HepG2 (cell line): ENCODE data around the gene NAT9. TPM values are rescaled to one million over a fixed set of nuclear protein-coding genes. Genes with fewer than 3 reads are reported as not detected.

Experiments used
- GLI4 ChIP-seq: sonication (generic); formaldehyde crosslinking; IDR thresholded peaks from 2 replicates; pipeline ENCODE4 v1.5.1; 2020; ENCODE audit warnings: missing genetic modification reagents, mild to moderate bottlenecking, moderate library complexity, borderline replicate concordance
- NCOR1 ChIP-seq: fragments of 200-600 bp; sonication (generic); IDR thresholded peaks from 2 replicates; pipeline ENCODE4 v1.7.0; 2017; ENCODE audit warnings: antibody characterized with exemption, low read length, borderline replicate concordance
- NPAS2 ChIP-seq: sonication (generic); formaldehyde crosslinking; IDR thresholded peaks from 2 replicates; pipeline ENCODE4 v1.8.0; 2022; ENCODE audit warnings: mild to moderate bottlenecking, missing genetic modification reagents, borderline replicate concordance
- ZNF761 ChIP-seq: sonication (generic); formaldehyde crosslinking; conservative IDR thresholded peaks from 2 replicates; pipeline ENCODE4 v1.4.0; 2020; ENCODE audit warnings: mild to moderate bottlenecking, missing genetic modification reagents
- ZSCAN12 ChIP-seq: sonication (generic); formaldehyde crosslinking; IDR thresholded peaks from 2 replicates; pipeline ENCODE4 v1.9.0; 2021; ENCODE audit warnings: mild to moderate bottlenecking, missing genetic modification reagents
- polyA plus RNA-seq, 8 experiments: library from polyadenylated mRNA; depleted of rRNA in 3 of 8; stranded (reverse) in 7 of 8; unstranded in 1 of 8; fragments of >200 nt; fragmentation: Illumina TruSeq in 4 of 8; extraction: Trizol in 4 of 8; gene quantifications; 2 replicates each; pipeline versions ENCODE4 v1.2.1 to v1.2.3, GENCODE V29; 2011 to 2016; ENCODE audit warnings: low read depth in 4 of 8, missing spikeins in 1 of 8, mixed read lengths in 1 of 8; ENCODE audit not compliant: insufficient read depth in 1 of 8
- total RNA-seq, 5 experiments: library from RNA; depleted of rRNA; stranded (reverse); fragments of >200 nt; fragmentation: Illumina TruSeq; extraction: Trizol; gene quantifications; 2 replicates each; pipeline ENCODE4 v1.2.3, GENCODE V29; 2016; ENCODE audit warnings: low read depth in 1 of 5
- TF ChIP-seq, protein P1 (sequence below): IDR thresholded peaks from 2 replicates; pipeline ENCODE4 v1.6.1; 2016; ENCODE audit warnings: control low read depth
- TF ChIP-seq, protein P2 (sequence below): sonication (generic); formaldehyde crosslinking; IDR thresholded peaks from 2 replicates; pipeline ENCODE4 v1.4.0; 2020; ENCODE audit warnings: mild to moderate bottlenecking, missing genetic modification reagents
- TF ChIP-seq, protein P3 (sequence below): IDR thresholded peaks from 2 replicates; pipeline ENCODE4 v1.6.1; 2016; ENCODE audit warnings: missing compliant biosample characterization, missing genetic modification reagents, borderline replicate concordance
- TF ChIP-seq, protein P4 (sequence below): sonication (generic); formaldehyde crosslinking; IDR thresholded peaks from 2 replicates; pipeline ENCODE4 v1.8.0; 2022; ENCODE audit warnings: missing genetic modification reagents, mild to moderate bottlenecking, borderline replicate concordance
- TF ChIP-seq, protein P5 (sequence below): sonication (generic); formaldehyde crosslinking; IDR thresholded peaks from 2 replicates; pipeline ENCODE4 v1.4.0; 2020; ENCODE audit warnings: missing genetic modification reagents, borderline replicate concordance

The NAT9 gene
- total and polyA plus RNA-seq, 2 of the 13 experiments (the other 11 are each of a cell fraction or from before 2014, with no cell fraction given), result 39.7 to 44.2 TPM

DNA sequence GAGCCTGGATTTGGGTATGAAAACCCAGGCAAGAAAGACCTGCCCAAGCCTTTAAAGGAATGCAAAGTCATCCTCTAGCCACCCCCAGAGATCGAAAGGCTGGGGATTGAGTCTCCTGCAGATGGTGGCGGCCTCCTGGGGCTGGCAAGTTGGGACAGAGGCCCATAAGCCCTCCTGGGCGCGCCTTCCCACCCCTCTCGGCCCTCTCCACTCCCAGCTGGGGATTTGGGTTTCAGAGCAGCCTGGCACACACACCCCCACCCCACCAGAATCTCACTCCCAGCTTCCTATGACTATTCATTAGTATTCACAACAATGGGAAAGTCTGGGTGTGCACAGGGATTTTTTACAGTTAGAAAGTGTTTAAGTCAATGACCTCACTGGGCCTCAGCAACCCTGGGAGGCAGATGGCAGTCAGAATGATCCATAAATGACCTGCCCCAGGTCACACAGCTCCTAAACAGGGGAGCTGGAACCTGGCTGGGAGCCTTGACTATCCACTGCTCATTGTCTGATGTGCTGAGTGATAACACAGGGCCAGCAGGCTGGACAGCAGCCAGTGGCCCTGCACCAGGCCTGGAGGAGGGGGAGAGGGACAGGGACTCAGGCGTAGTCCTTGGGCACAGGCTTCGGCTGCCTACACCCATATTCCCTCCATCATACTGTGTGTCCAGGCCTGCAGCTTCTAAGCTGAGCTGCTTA, 15.6 kb downstream of the NAT9 start (continued):
- TF ChIP-seq NCOR1 (no peak), GLI4 (CRISPR knock-in tag) (no peak), NPAS2 (CRISPR knock-in tag) (no peak), ZNF761 (CRISPR knock-in tag) (0 out of 2 replicates have a peak, but pooled peaks have one; percentile 24), ZSCAN12 (no peak)
- TF ChIP-seq, protein P1, sequence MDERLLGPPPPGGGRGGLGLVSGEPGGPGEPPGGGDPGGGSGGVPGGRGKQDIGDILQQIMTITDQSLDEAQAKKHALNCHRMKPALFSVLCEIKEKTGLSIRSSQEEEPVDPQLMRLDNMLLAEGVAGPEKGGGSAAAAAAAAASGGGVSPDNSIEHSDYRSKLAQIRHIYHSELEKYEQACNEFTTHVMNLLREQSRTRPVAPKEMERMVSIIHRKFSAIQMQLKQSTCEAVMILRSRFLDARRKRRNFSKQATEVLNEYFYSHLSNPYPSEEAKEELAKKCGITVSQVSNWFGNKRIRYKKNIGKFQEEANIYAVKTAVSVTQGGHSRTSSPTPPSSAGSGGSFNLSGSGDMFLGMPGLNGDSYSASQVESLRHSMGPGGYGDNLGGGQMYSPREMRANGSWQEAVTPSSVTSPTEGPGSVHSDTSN (CRISPR knock-in tag), result no peak
- TF ChIP-seq, protein P2, sequence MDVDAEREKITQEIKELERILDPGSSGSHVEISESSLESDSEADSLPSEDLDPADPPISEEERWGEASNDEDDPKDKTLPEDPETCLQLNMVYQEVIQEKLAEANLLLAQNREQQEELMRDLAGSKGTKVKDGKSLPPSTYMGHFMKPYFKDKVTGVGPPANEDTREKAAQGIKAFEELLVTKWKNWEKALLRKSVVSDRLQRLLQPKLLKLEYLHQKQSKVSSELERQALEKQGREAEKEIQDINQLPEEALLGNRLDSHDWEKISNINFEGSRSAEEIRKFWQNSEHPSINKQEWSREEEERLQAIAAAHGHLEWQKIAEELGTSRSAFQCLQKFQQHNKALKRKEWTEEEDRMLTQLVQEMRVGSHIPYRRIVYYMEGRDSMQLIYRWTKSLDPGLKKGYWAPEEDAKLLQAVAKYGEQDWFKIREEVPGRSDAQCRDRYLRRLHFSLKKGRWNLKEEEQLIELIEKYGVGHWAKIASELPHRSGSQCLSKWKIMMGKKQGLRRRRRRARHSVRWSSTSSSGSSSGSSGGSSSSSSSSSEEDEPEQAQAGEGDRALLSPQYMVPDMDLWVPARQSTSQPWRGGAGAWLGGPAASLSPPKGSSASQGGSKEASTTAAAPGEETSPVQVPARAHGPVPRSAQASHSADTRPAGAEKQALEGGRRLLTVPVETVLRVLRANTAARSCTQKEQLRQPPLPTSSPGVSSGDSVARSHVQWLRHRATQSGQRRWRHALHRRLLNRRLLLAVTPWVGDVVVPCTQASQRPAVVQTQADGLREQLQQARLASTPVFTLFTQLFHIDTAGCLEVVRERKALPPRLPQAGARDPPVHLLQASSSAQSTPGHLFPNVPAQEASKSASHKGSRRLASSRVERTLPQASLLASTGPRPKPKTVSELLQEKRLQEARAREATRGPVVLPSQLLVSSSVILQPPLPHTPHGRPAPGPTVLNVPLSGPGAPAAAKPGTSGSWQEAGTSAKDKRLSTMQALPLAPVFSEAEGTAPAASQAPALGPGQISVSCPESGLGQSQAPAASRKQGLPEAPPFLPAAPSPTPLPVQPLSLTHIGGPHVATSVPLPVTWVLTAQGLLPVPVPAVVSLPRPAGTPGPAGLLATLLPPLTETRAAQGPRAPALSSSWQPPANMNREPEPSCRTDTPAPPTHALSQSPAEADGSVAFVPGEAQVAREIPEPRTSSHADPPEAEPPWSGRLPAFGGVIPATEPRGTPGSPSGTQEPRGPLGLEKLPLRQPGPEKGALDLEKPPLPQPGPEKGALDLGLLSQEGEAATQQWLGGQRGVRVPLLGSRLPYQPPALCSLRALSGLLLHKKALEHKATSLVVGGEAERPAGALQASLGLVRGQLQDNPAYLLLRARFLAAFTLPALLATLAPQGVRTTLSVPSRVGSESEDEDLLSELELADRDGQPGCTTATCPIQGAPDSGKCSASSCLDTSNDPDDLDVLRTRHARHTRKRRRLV (CRISPR knock-in tag), result no peak
- TF ChIP-seq, protein P3, sequence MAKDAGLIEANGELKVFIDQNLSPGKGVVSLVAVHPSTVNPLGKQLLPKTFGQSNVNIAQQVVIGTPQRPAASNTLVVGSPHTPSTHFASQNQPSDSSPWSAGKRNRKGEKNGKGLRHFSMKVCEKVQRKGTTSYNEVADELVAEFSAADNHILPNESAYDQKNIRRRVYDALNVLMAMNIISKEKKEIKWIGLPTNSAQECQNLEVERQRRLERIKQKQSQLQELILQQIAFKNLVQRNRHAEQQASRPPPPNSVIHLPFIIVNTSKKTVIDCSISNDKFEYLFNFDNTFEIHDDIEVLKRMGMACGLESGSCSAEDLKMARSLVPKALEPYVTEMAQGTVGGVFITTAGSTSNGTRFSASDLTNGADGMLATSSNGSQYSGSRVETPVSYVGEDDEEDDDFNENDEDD (CRISPR knock-in tag), result no peak
- TF ChIP-seq, protein P4, sequence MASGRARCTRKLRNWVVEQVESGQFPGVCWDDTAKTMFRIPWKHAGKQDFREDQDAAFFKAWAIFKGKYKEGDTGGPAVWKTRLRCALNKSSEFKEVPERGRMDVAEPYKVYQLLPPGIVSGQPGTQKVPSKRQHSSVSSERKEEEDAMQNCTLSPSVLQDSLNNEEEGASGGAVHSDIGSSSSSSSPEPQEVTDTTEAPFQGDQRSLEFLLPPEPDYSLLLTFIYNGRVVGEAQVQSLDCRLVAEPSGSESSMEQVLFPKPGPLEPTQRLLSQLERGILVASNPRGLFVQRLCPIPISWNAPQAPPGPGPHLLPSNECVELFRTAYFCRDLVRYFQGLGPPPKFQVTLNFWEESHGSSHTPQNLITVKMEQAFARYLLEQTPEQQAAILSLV (CRISPR knock-in tag), result 0 out of 2 replicates have a peak, but pooled peaks have one; percentile 31
- TF ChIP-seq, protein P5, sequence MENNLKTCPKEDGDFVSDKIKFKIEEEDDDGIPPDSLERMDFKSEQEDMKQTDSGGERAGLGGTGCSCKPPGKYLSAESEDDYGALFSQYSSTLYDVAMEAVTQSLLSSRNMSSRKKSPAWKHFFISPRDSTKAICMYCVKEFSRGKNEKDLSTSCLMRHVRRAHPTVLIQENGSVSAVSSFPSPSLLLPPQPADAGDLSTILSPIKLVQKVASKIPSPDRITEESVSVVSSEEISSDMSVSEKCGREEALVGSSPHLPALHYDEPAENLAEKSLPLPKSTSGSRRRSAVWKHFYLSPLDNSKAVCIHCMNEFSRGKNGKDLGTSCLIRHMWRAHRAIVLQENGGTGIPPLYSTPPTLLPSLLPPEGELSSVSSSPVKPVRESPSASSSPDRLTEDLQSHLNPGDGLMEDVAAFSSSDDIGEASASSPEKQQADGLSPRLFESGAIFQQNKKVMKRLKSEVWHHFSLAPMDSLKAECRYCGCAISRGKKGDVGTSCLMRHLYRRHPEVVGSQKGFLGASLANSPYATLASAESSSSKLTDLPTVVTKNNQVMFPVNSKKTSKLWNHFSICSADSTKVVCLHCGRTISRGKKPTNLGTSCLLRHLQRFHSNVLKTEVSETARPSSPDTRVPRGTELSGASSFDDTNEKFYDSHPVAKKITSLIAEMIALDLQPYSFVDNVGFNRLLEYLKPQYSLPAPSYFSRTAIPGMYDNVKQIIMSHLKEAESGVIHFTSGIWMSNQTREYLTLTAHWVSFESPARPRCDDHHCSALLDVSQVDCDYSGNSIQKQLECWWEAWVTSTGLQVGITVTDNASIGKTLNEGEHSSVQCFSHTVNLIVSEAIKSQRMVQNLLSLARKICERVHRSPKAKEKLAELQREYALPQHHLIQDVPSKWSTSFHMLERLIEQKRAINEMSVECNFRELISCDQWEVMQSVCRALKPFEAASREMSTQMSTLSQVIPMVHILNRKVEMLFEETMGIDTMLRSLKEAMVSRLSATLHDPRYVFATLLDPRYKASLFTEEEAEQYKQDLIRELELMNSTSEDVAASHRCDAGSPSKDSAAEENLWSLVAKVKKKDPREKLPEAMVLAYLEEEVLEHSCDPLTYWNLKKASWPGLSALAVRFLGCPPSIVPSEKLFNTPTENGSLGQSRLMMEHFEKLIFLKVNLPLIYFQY (CRISPR knock-in tag), result no peak
